KMS-11 (cell line): ENCODE data around the gene ZNF253.
"Not testable (repeated sequence)": the region's sequence is repeated elsewhere in the genome, so short reads cannot be mapped to it uniquely, and the experiment has no call there.

Experiments used
- H2AFZ ChIP-seq: fragments of 200-600 bp; sonication (generic); 2 replicates; pipeline ENCODE4 v1.6.1; 2016; ENCODE audit warnings: antibody characterized with exemption, mixed run types, low read depth
- H3K27ac ChIP-seq: fragments of 200-600 bp; sonication (generic); 2 replicates; pipeline ENCODE4 v1.6.1; 2016; ENCODE audit warnings: mild to moderate bottlenecking, mixed run types
- H3K27me3 ChIP-seq: fragments of 200-600 bp; sonication (generic); 2 replicates; pipeline ENCODE4 v1.6.1; 2017; ENCODE audit warnings: mild to moderate bottlenecking, low read depth, mixed run types, moderate library complexity; ENCODE audit not compliant: insufficient read depth
- H3K36me3 ChIP-seq: fragments of 200-600 bp; sonication (generic); 2 replicates; pipeline ENCODE4 v1.6.1; 2017; ENCODE audit warnings: mild to moderate bottlenecking, mixed run types; ENCODE audit not compliant: insufficient read depth
- H3K4me1 ChIP-seq: fragments of 200-600 bp; sonication (generic); 2 replicates; pipeline ENCODE4 v1.6.1; 2016; ENCODE audit warnings: mild to moderate bottlenecking, low read depth, mixed run types; ENCODE audit not compliant: poor library complexity, severe bottlenecking
- H3K4me2 ChIP-seq: fragments of 200-600 bp; sonication (generic); 2 replicates; pipeline ENCODE4 v1.7.0; 2016; ENCODE audit warnings: mild to moderate bottlenecking, mixed run types
- H3K4me3 ChIP-seq: fragments of 200-600 bp; sonication (generic); IDR thresholded peaks from 2 replicates; pipeline ENCODE4 v1.6.1; 2017; ENCODE audit warnings: low read depth, low read length, mixed read lengths; ENCODE audit not compliant: insufficient read depth
- H3K79me2 ChIP-seq: fragments of 200-600 bp; sonication (generic); 2 replicates; pipeline ENCODE4 v1.6.1; 2016; ENCODE audit warnings: low read depth, mixed run types; ENCODE audit not compliant: insufficient read depth
- H3K9ac ChIP-seq: fragments of 200-600 bp; sonication (generic); 2 replicates; pipeline ENCODE4 v1.6.1; 2016; ENCODE audit warnings: mild to moderate bottlenecking, mixed run types
- H4K20me1 ChIP-seq: fragments of 200-600 bp; sonication (generic); 2 replicates; pipeline ENCODE4 v1.6.1; 2016; ENCODE audit warnings: mild to moderate bottlenecking, mixed run types; ENCODE audit not compliant: insufficient read depth
- CTCF ChIP-seq: fragments of 200-600 bp; sonication (generic); conservative IDR thresholded peaks from 2 replicates; pipeline ENCODE4 v1.6.1; 2017; ENCODE audit warnings: low read depth, mild to moderate bottlenecking, antibody characterized with exemption, low read length, moderate library complexity, mixed read lengths

Gene ZNF253

GRCh38 chr19:19884583-19884982 lies 18.9 kb downstream of the ZNF253 start:
- Histone ChIP-seq H3K4me2 (no peak overlapping the region), H3K9ac (no peak overlapping the region), H3K36me3 (no peaks in the 10 kb centered on the region), H3K4me1 (no peaks in the 10 kb centered on the region), H2AFZ (no peak overlapping the region), H3K27ac (no peak overlapping the region), H3K4me3 (no peak overlapping the region), H3K79me2 (no peaks in the 10 kb centered on the region), H4K20me1 (no peaks in the 10 kb centered on the region), H3K27me3 (no peaks in the 10 kb centered on the region)
- TF ChIP-seq CTCF, result no peak

- not testable (repeated sequence) for H3K9ac ChIP-seq, H3K4me3 ChIP-seq, H3K4me1 ChIP-seq, H3K27ac ChIP-seq, H3K79me2 ChIP-seq, H3K36me3 ChIP-seq, H3K4me2 ChIP-seq, H4K20me1 ChIP-seq, H3K27me3 ChIP-seq, H2AFZ ChIP-seq
Measured at GRCh38 chr19:19892055-19892941, 26.6 kb downstream of the ZNF253 start.

GRCh38 chr19:19900139-19900728 lies 34.6 kb downstream of the ZNF253 start:
- no peaks in the 10 kb centered on the region for H3K4me1 ChIP-seq
- H3K4me2 ChIP-seq, result no peak overlapping the region
- no peak overlapping the region for H3K9ac ChIP-seq
- H3K79me2 ChIP-seq, result no peaks in the 10 kb centered on the region
- H3K36me3 ChIP-seq, result no peaks in the 10 kb centered on the region
- H3K27me3 ChIP-seq, result no peaks in the 10 kb centered on the region
- TF ChIP-seq CTCF, result no peak
- H2AFZ ChIP-seq, result no peak overlapping the region
- no peaks in the 10 kb centered on the region for H4K20me1 ChIP-seq
- no peak overlapping the region for H3K27ac ChIP-seq
- no peak overlapping the region for H3K4me3 ChIP-seq

- Histone ChIP-seq H2AFZ (no peak within 1 kb of the TSS), H3K27ac (no peak within 1 kb of the TSS), H4K20me1 (no peaks in the 10 kb centered on the region), H3K36me3 (no peaks in the 10 kb centered on the region), H3K4me3 (no peak within 1 kb of the TSS), H3K4me2 (no peak within 1 kb of the TSS), H3K4me1 (no peaks in the 10 kb centered on the region), H3K27me3 (no peaks in the 10 kb centered on the region), H3K9ac (no peak within 1 kb of the TSS), H3K79me2 (no peaks in the 10 kb centered on the region)
- no peak for TF ChIP-seq CTCF
Measured at GRCh38 chr19:19900729-19901444, 35.2 kb downstream of the ZNF253 start, which contains the start of gene ZNF93. Gene ZNF93 (plus strand): TSS chr19:19900946. CDS start chr19:19901089, 143 bp downstream.

- not testable (repeated sequence) for H3K4me1 ChIP-seq, H3K27me3 ChIP-seq, H3K4me2 ChIP-seq, H3K27ac ChIP-seq, H3K4me3 ChIP-seq, H3K9ac ChIP-seq, H3K36me3 ChIP-seq, H3K79me2 ChIP-seq, H2AFZ ChIP-seq, H4K20me1 ChIP-seq
Measured at GRCh38 chr19:19907551-19907950, 41.9 kb downstream of the ZNF253 start.
